CD4-positive, alpha-beta T cell treated with Interleukin-15 for 4 hours (primary cell): Measurements from ENCODE around the gene ZNF618.

Experiments
- DNase-seq: peaks from one replicate; pipeline ENCODE4 v3.0.0-alpha.2; 2020; ENCODE audit warnings: low spot score

ZNF618 gene

GRCh38 chr9:113934829-113935676 is 58.9 kb downstream of the ZNF618 start:
- DNase-seq = no peak

- DNase-seq = no peak
Measured at GRCh38 chr9:113935677-113936380, 59.7 kb downstream of the ZNF618 start.

GRCh38 chr9:113940077-113940476 is 64.0 kb downstream of the ZNF618 start:
- no peak for DNase-seq

- DNase-seq = no peak
Measured at GRCh38 chr9:113941056-113941455, 64.9 kb downstream of the ZNF618 start.

GRCh38 chr9:113941526-113941925 is 65.4 kb downstream of the ZNF618 start:
- no peak for DNase-seq

GRCh38 chr9:113943112-113944009 is 67.3 kb downstream of the ZNF618 start:
- DNase-seq = no peak

GRCh38 chr9:113945784-113946183 is 69.7 kb downstream of the ZNF618 start:
- DNase-seq = no peak

- DNase-seq = no peak
Measured at GRCh38 chr9:113946496-113947115, 70.5 kb downstream of the ZNF618 start.

GRCh38 chr9:113947941-113948340 is 71.8 kb downstream of the ZNF618 start:
- DNase-seq = no peak

GRCh38 chr9:113948891-113949570 is 72.9 kb downstream of the ZNF618 start:
- no peak for DNase-seq

GRCh38 chr9:113949571-113950078 is 73.5 kb downstream of the ZNF618 start:
- no peak for DNase-seq

GRCh38 chr9:113950195-113951031 is 74.3 kb downstream of the ZNF618 start:
- DNase-seq = no peak

GRCh38 chr9:113951032-113951372 is 74.9 kb downstream of the ZNF618 start:
- DNase-seq = no peak

- no peak for DNase-seq
Measured at GRCh38 chr9:113952676-113953075, 76.6 kb downstream of the ZNF618 start.

GRCh38 chr9:113953531-113953930 is 77.4 kb downstream of the ZNF618 start:
- DNase-seq = no peak

- no peak for DNase-seq
Measured at GRCh38 chr9:113954591-113954990, 78.5 kb downstream of the ZNF618 start.

GRCh38 chr9:113955076-113955752 is 79.1 kb downstream of the ZNF618 start:
- DNase-seq = no peak

- no peak for DNase-seq
Measured at GRCh38 chr9:113956901-113957300, 80.8 kb downstream of the ZNF618 start.

- DNase-seq = no peak
Measured at GRCh38 chr9:113957351-113957750, 81.2 kb downstream of the ZNF618 start.
